IPS-15b (cell line): ENCODE data around the gene FBXW10.
"Not testable (repeated sequence)": the region's sequence is repeated elsewhere in the genome, so short reads cannot be mapped to it uniquely, and the experiment has no call there.

ENCODE experiments used
- H3K27me3 ChIP-seq: one replicate; pipeline ENCODE4 v1.6.1; 2013; ENCODE audit warnings: low read length; ENCODE audit not compliant: control insufficient read depth, insufficient read depth
- H3K36me3 ChIP-seq: one replicate; pipeline ENCODE4 v1.6.1; 2013; ENCODE audit warnings: low read length; ENCODE audit not compliant: control insufficient read depth, insufficient read depth
- H3K4me1 ChIP-seq: one replicate; pipeline ENCODE4 v1.6.1; 2013; ENCODE audit warnings: mild to moderate bottlenecking, low read length; ENCODE audit not compliant: control insufficient read depth, insufficient read depth
- H3K4me3 ChIP-seq: one replicate; pipeline ENCODE4 v1.5.1; 2013; ENCODE audit warnings: low read depth, low read length
- H3K9ac ChIP-seq: one replicate; pipeline ENCODE4 v1.6.1; 2013; ENCODE audit warnings: low read depth, mild to moderate bottlenecking, low read length
- H3K9me3 ChIP-seq: one replicate; pipeline ENCODE4 v1.6.1; 2013; ENCODE audit warnings: mild to moderate bottlenecking, low read length; ENCODE audit not compliant: control insufficient read depth, insufficient read depth

Gene FBXW10

DNA sequence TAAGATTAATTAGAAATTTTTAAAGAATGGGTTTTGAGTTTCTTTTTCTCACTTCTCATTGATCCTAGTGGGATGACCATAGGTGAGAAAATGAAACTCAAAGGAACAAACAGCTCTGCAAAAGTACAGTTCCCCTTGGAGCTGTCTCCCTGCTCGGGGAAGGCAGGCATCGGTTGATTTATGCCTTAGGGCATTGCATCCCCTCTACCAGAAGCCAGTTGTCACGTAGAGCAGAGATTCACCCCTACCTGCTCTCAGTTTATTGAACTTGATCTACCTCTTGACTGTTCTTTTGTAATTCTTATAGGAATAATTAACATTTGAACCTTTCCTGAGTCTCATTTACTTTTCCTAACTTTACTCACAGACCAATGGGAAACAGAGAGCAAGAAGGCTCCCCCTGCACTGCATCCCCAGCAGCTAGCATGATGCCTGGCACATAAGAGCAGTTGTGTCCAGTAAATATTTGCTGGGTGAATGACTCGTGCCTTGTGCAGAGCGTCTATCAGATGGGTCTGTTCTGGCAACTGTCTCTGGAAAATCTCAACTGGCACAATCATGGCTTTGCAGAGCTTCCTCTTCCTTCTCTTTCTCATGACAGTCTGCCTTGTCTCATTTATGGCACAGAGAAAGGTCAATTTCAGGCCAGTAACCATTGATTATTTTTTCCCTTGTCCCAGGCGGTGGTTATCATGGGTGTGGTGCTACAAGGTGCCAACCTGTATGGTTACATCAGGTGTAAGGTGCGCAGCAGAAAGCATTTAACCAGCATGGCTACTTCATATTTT, 59.8 kb downstream of the FBXW10 start:
- not testable (repeated sequence) for H3K4me1 ChIP-seq, H3K27me3 ChIP-seq, H3K9me3 ChIP-seq, H3K4me3 ChIP-seq, H3K9ac ChIP-seq, H3K36me3 ChIP-seq

DNA sequence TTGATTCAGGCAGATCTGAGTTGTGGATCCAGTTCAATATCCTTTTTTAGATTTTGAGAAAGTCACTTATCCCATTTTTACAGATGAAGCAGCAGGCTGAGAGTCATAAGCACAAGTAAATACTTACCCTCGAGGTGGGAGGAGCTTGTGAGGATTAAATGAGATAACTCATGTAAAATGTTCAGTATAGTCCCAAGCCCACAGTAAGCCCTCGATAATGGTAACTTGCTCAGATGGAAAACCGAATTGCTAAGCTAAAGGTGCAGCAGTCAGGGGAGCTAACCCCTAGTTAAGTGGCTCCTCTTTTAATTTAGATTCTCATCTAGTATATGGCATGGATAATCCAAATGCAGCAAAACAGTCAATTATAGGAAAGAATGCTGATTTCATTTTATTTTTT, 72.1 kb downstream of the FBXW10 start:
- not testable (repeated sequence) for H3K9me3 ChIP-seq, H3K4me1 ChIP-seq, H3K27me3 ChIP-seq, H3K9ac ChIP-seq, H3K36me3 ChIP-seq, H3K4me3 ChIP-seq

DNA sequence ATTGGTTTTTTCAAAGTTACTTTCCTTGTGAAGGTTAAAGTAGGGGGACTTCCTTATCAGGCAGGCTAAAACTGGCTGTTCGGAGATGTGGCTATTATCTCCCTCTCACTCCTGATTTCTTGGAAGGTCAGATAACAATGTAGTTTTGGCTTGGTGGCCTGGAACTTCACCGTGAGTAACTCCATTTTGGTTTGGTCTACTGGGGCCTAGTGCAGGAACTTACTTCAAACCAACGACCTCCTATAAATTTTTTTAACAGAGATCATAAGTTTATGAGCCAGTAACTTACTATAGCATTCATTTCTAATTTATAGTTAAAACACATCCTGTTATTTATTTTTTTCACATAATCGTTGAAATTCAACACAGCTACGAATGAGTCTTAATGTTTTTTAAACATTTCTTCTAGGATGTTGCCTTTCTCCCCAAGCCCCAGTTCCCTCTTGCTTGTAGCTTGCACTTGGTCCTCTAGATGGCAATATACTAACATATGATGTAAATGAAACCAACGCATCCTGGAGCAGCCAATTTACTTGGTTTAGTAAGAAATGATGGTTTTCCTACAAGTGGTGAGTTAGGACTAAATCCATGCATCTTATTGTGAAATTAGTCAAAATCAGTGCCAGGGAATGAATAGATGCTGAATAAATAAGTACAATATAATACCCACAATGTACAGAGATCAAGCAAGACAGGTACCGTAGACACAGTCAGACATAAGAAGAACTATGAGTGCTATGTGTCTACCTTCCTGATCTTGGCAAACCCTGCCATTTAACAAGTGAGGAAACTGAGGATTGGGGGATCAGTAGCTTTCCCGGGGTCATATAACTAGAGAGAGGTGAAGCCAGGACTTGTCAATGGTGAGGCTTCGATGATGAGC, 72.9 kb downstream of the FBXW10 start:
- not testable (repeated sequence) for H3K9me3 ChIP-seq, H3K4me1 ChIP-seq, H3K9ac ChIP-seq, H3K36me3 ChIP-seq, H3K27me3 ChIP-seq, H3K4me3 ChIP-seq

DNA sequence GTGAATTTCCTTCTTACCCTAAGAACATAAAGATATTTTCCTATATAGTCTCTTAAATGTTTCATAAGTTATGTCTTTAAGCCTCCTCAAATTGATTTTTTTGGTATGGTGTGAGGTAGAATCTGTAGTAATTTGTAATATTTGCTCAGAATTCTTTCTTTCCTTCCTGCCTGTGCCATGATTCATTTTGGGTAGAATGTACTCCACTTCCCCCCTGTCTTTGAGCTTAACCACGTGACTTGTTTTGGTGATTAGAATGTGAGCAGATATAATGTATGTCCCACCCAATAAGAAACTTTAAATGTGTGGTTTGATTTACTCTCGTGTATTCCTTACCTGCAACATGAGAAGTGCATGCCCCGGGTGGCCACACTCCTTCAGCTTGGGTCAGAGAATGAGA, 77.6 kb downstream of the FBXW10 start:
- H3K36me3 ChIP-seq, H3K9ac ChIP-seq, H3K27me3 ChIP-seq: not testable (repeated sequence)

DNA sequence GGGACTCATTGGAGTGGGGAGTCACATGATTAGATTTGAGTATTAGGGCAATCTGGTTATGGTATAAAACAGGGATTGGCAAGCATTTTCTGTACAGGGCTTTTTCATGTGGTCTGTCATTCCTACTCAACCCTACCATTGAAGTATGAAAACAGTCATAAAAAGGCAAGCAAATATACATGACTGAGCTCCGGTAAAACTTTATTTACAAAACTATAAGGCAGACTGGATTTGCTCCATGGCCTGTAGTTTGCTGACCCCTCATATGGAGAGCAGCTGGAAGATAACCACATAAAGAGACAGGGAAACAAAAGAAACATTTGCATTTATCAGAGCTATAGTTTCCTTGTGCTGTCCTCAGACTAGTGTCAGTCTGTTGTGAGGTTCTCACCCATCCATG, 83.8 kb downstream of the FBXW10 start:
- H3K9ac ChIP-seq, H3K4me1 ChIP-seq, H3K9me3 ChIP-seq: not testable (repeated sequence)

More for the DNA sequence above, 77.6 kb downstream of the FBXW10 start:
- not testable (repeated sequence) for H3K9me3 ChIP-seq, H3K4me1 ChIP-seq, H3K4me3 ChIP-seq

More for the DNA sequence above, 83.8 kb downstream of the FBXW10 start:
- not testable (repeated sequence) for H3K27me3 ChIP-seq, H3K36me3 ChIP-seq, H3K4me3 ChIP-seq
